Nephron progenitor cell (in vitro differentiated cells): Measurements from ENCODE around the gene ZFPM1.

Experiments used
- DNase-seq: peaks from one replicate; pipeline ENCODE4 v3.0.0; 2021
- H3K27ac Mint-ChIP-seq: 2 replicates; pipeline ENCODE4 v1.8.0; 2021; ENCODE audit warnings: mild to moderate bottlenecking, moderate library complexity, mixed read lengths
- H3K27me3 Mint-ChIP-seq: 2 replicates; pipeline ENCODE4 v1.8.0; 2021; ENCODE audit warnings: mild to moderate bottlenecking, low read depth, mixed read lengths; ENCODE audit not compliant: poor library complexity
- H3K36me3 Mint-ChIP-seq: 2 replicates; pipeline ENCODE4 v1.8.0; 2021; ENCODE audit warnings: low read depth, mixed read lengths
- H3K4me1 Mint-ChIP-seq: 2 replicates; pipeline ENCODE4 v1.8.0; 2021; ENCODE audit warnings: mixed read lengths
- H3K4me3 Mint-ChIP-seq: 2 replicates; pipeline ENCODE4 v1.8.0; 2021; ENCODE audit warnings: mild to moderate bottlenecking, moderate library complexity, mixed read lengths
- H3K9me3 Mint-ChIP-seq: 2 replicates; pipeline ENCODE4 v1.8.0; 2021; ENCODE audit warnings: mild to moderate bottlenecking, moderate library complexity, mixed read lengths
- CTCF ChIP-seq: fragments of 200-600 bp; sonication (generic); IDR thresholded peaks from 2 replicates; pipeline ENCODE4 v1.5.0; 2021; ENCODE audit warnings: antibody characterized with exemption

Gene ZFPM1

GRCh38 chr16:88524274-88524972, 71.3 kb downstream of the ZFPM1 start:
- Mint-ChIP-seq H3K27me3 (peaks cover 10% of the 10 kb centered on the region), H3K4me3 (no peak overlapping the region), H3K4me1 (peaks cover 9% of the 10 kb centered on the region), H3K36me3 (peaks cover 5% of the 10 kb centered on the region), H3K27ac (no peak overlapping the region), H3K9me3 (no peaks in the 10 kb centered on the region)
- TF ChIP-seq CTCF: no peak
- DNase-seq: no peak

- peaks cover 6% of the 10 kb centered on the region for H3K27me3 Mint-ChIP-seq
- H3K9me3 Mint-ChIP-seq: no peaks in the 10 kb centered on the region
- H3K27ac Mint-ChIP-seq: no peak overlapping the region
- TF ChIP-seq CTCF: no peak
- peaks cover 5% of the 10 kb centered on the region for H3K36me3 Mint-ChIP-seq
- DNase-seq: no peak
- peaks cover 13% of the 10 kb centered on the region for H3K4me1 Mint-ChIP-seq
- H3K4me3 Mint-ChIP-seq: no peak overlapping the region
Measured at GRCh38 chr16:88524973-88525662, 72.0 kb downstream of the ZFPM1 start.

GRCh38 chr16:88525663-88525990, 72.5 kb downstream of the ZFPM1 start:
- no peak for DNase-seq
- Mint-ChIP-seq H3K4me3 (no peak overlapping the region), H3K27me3 (peaks cover 6% of the 10 kb centered on the region), H3K27ac (no peak overlapping the region), H3K36me3 (peaks cover 5% of the 10 kb centered on the region), H3K4me1 (peaks cover 18% of the 10 kb centered on the region), H3K9me3 (no peaks in the 10 kb centered on the region)
- TF ChIP-seq CTCF: no peak

GRCh38 chr16:88526008-88526905, 73.2 kb downstream of the ZFPM1 start:
- no peak for DNase-seq
- no peak for TF ChIP-seq CTCF
- no peak overlapping the region for H3K4me3 Mint-ChIP-seq
- peaks cover 6% of the 10 kb centered on the region for H3K27me3 Mint-ChIP-seq
- H3K9me3 Mint-ChIP-seq: no peaks in the 10 kb centered on the region
- H3K36me3 Mint-ChIP-seq: peaks cover 5% of the 10 kb centered on the region
- H3K27ac Mint-ChIP-seq: no peak overlapping the region
- H3K4me1 Mint-ChIP-seq: peaks cover 24% of the 10 kb centered on the region

- DNase-seq: no peak
- peaks cover 6% of the 10 kb centered on the region for H3K27me3 Mint-ChIP-seq
- no peaks in the 10 kb centered on the region for H3K9me3 Mint-ChIP-seq
- peaks cover 30% of the 10 kb centered on the region for H3K4me1 Mint-ChIP-seq
- no peak overlapping the region for H3K4me3 Mint-ChIP-seq
- no peak for TF ChIP-seq CTCF
- no peak overlapping the region for H3K27ac Mint-ChIP-seq
- H3K36me3 Mint-ChIP-seq: peaks cover 5% of the 10 kb centered on the region
Measured at GRCh38 chr16:88526906-88527185, 73.8 kb downstream of the ZFPM1 start.
